Parathyroid adenoma (tissue), 2 donors: ENCODE results near the gene PELI3.

ENCODE experiments used
- H2AFZ ChIP-seq: fragments of 300-600 bp; sonication (generic); one replicate; pipeline ENCODE4 v1.7.0; 2017; ENCODE audit warnings: antibody characterized with exemption, mild to moderate bottlenecking
- H3K27ac ChIP-seq: fragments of 300-600 bp; sonication (generic); one replicate; pipeline ENCODE4 v1.7.0; 2017
- H3K27me3 ChIP-seq: fragments of 300-600 bp; sonication (generic); one replicate; pipeline ENCODE4 v1.7.0; 2017; ENCODE audit warnings: low read length; ENCODE audit not compliant: control insufficient read depth, insufficient read depth
- H3K36me3 ChIP-seq: fragments of 300-600 bp; sonication (generic); one replicate; pipeline ENCODE4 v1.7.0; 2017; ENCODE audit warnings: low read length; ENCODE audit not compliant: control insufficient read depth, insufficient read depth
- H3K4me1 ChIP-seq: fragments of 300-600 bp; sonication (generic); one replicate; pipeline ENCODE4 v1.7.0; 2017; ENCODE audit warnings: control low read depth
- H3K4me2 ChIP-seq: fragments of 300-600 bp; sonication (generic); one replicate; pipeline ENCODE4 v1.7.0; 2017; ENCODE audit warnings: low read length
- H3K4me3 ChIP-seq: fragments of 300-600 bp; sonication (generic); one replicate; pipeline ENCODE4 v1.7.0; 2017; ENCODE audit warnings: low read depth, low read length
- H3K79me2 ChIP-seq: fragments of 300-600 bp; sonication (generic); one replicate; pipeline ENCODE4 v1.7.0; 2017; ENCODE audit warnings: control low read depth
- H3K9ac ChIP-seq: fragments of 300-600 bp; sonication (generic); one replicate; pipeline ENCODE4 v1.7.0; 2017; ENCODE audit warnings: mild to moderate bottlenecking
- H3K9me3 ChIP-seq: fragments of 300-600 bp; sonication (generic); one replicate; pipeline ENCODE4 v1.7.0; 2017; ENCODE audit warnings: low read length; ENCODE audit not compliant: control insufficient read depth
- CTCF ChIP-seq: fragments of 300-600 bp; sonication (generic); IDR thresholded peaks from one replicate; pipeline ENCODE4 v1.7.0; 2017; ENCODE audit warnings: antibody characterized with exemption, mild to moderate bottlenecking
- donor health status: primary hyperparathyroidism.

The PELI3 gene

DNA sequence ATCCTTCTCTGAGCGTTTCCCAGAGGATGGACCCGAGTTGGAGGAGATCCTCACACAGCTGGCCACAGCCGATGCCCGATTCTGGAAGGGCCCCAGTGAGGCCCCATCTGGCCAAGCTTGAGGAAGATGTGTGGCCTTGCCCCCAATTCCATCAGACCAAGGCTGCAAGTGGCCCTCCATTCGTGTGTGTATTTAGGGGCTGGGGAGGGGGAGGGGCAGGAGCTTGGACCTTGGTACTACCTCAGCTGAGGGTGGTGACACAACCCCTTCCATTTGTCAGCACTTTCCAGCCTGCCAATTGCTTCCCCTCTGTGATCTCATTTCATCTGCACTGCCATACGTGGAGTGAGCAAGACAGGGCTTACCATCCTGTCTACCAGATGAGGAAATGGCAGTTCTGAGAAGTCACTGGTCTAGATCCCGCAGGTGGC, 42.4 kb downstream of the PELI3 start:
- TF ChIP-seq CTCF, result no peak
- Histone ChIP-seq H3K9ac (no peak overlapping the region), H3K4me1 (no peaks in the 10 kb centered on the region), H3K27ac (no peak overlapping the region), H3K9me3 (no peaks in the 10 kb centered on the region), H3K4me2 (no peak overlapping the region), H2AFZ (no peak overlapping the region), H3K79me2 (peaks cover 9% of the 10 kb centered on the region), H3K27me3 (no peaks in the 10 kb centered on the region), H3K36me3 (no peaks in the 10 kb centered on the region), H3K4me3 (no peak overlapping the region)

DNA sequence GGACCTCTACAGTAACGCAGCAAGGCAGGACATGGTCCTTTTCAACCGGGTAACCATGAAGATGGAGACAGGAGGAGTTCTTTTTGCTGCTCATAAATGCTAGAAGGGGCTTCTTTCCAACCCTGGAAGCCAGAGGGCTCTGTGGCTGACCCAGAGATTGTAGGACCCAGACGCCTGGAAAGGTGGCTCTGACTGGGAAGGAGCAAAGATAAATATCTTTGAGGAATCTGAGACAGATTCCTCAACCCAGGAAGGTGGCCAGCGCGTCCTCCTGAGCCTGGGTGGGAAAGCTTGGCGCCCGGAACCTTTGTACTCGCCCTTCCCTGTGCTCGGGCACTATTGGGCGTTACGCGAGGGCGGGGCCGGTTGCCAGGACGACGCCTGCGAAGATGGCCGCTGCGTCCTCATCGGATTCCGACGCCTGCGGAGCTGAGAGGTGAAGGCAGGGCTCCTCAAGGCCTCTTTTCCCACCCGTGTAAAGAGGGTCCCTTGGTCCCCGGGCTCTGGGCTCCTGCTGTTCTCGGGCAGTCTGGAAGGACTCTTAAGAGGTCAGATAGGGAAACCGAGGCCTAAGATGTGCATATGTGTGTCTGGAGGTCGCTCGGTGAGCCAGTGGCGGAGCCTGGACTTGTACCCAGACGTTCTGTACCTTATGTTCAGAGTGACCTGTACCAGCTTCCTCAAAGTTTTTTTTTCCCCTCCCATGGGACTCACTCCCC, 43.7 kb downstream of the PELI3 start, which contains the start of gene BBS1:
BBS1 (plus strand) TSS at position 365 of the 719 bp plus-strand sequence; CDS start at position 390, 25 bp downstream.
- Histone ChIP-seq H3K79me2 (peaks cover 9% of the 10 kb centered on the region), H3K4me3 (peak within 1 kb of the TSS; percentile 87), H3K27ac (peak within 1 kb of the TSS; percentile 47), H3K9ac (no peak within 1 kb of the TSS), H3K9me3 (no peaks in the 10 kb centered on the region), H2AFZ (peak within 1 kb of the TSS; percentile 92), H3K4me1 (no peaks in the 10 kb centered on the region), H3K36me3 (no peaks in the 10 kb centered on the region), H3K27me3 (no peaks in the 10 kb centered on the region), H3K4me2 (peak within 1 kb of the TSS; percentile 70)
- TF ChIP-seq CTCF, result no peak

- Histone ChIP-seq H3K36me3 (no peaks in the 10 kb centered on the region), H3K4me3 (peak overlapping the region; percentile 87), H3K27me3 (no peaks in the 10 kb centered on the region), H3K9ac (no peak overlapping the region), H3K4me1 (no peaks in the 10 kb centered on the region), H3K79me2 (peaks cover 9% of the 10 kb centered on the region), H3K4me2 (peak overlapping the region; percentile 70), H3K9me3 (no peaks in the 10 kb centered on the region), H3K27ac (peak overlapping the region; percentile 40), H2AFZ (peak overlapping the region; percentile 92)
- TF ChIP-seq CTCF, result no peak
These were observed 44.3 kb downstream of the PELI3 start for GRCh38 chr11:66510990-66511339.

DNA sequence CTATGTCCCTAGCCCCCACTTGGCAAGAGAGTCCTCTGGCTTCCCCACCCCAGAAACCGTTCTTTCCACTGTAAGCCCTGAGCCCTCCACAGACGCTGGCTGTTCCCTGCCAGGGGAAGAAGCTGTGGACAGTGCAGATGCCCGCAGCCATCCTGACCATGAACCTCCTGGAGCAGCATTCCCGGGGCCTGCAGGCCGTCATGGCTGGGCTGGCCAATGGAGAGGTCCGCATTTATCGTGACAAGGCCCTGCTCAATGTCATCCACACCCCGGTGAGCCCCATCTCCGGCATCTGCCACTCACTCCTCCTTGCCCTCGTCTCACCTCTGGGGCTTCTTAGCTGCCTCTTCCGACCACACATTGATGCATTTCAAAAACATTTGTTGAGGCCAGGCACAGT, 56.9 kb downstream of the PELI3 start:
- TF ChIP-seq CTCF, result no peak
- no peaks in the 10 kb centered on the region for H3K9me3 ChIP-seq
- H2AFZ ChIP-seq, result no peak overlapping the region
- no peaks in the 10 kb centered on the region for H3K4me1 ChIP-seq
- no peaks in the 10 kb centered on the region for H3K27me3 ChIP-seq
- no peak overlapping the region for H3K4me2 ChIP-seq
- H3K79me2 ChIP-seq, result no peaks in the 10 kb centered on the region
- no peak overlapping the region for H3K4me3 ChIP-seq
- no peak overlapping the region for H3K9ac ChIP-seq
- no peaks in the 10 kb centered on the region for H3K36me3 ChIP-seq
- H3K27ac ChIP-seq, result no peak overlapping the region
